ENCODE measurements around the gene ADAMTS7. TPM values are rescaled to one million over a fixed set of nuclear protein-coding genes. Genes with fewer than 3 reads are reported as not detected.

Gene ADAMTS7
- polyA plus RNA-seq, 1 experiment: 5.0 TPM

DNA sequence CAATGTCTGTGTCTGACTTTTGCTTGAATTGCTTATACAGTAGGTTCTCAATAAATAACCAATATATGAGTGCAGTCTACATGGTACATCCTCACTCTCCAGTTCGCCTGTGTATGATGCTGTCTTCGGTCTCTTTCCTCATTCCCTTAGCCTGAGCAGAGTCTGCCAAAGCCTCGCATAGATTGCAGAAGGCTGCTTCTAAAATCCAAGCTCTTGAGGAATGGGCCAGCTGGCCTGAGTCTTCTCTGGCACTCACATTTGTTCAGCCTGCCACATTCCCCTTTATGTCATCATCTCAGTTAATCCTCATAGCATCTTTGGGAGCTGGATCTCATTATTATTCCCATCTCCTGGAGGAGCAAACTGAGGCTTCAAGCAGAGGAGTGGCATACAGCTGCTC, 27.2 kb upstream of the ADAMTS7 start:
- no peak overlapping the region for H3K27ac ChIP-seq (ENCODE audit: low read depth, low read length)
- peaks cover 2% of the 10 kb centered on the region for H3K27me3 ChIP-seq (ENCODE audit: control insufficient read depth, insufficient read depth, low read length)
- no peak for DNase-seq (ENCODE audit: low read depth, low spot score)
- ChIA-PET POLR2A (interaction anchor here (1.6 kb wide), 1 partner anchor 21 kb away, joined by 4 read pairs; no protein-coding TSS in a partner anchor), CTCF (interaction anchor here (1.2 kb wide), 1 partner anchor 26 kb away, joined by 4 read pairs; no protein-coding TSS in a partner anchor)
- H3K4me3 ChIP-seq (ENCODE audit: low read depth, low read length): no peak overlapping the region
- H3K9me3 ChIP-seq (ENCODE audit: control insufficient read depth, insufficient read depth, low read length): no peaks in the 10 kb centered on the region
- TF ChIP-seq, protein P1, sequence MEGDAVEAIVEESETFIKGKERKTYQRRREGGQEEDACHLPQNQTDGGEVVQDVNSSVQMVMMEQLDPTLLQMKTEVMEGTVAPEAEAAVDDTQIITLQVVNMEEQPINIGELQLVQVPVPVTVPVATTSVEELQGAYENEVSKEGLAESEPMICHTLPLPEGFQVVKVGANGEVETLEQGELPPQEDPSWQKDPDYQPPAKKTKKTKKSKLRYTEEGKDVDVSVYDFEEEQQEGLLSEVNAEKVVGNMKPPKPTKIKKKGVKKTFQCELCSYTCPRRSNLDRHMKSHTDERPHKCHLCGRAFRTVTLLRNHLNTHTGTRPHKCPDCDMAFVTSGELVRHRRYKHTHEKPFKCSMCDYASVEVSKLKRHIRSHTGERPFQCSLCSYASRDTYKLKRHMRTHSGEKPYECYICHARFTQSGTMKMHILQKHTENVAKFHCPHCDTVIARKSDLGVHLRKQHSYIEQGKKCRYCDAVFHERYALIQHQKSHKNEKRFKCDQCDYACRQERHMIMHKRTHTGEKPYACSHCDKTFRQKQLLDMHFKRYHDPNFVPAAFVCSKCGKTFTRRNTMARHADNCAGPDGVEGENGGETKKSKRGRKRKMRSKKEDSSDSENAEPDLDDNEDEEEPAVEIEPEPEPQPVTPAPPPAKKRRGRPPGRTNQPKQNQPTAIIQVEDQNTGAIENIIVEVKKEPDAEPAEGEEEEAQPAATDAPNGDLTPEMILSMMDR (IDR thresholded peaks at IDR 0.05; ENCODE audit: low read depth, low read length): no peak

DNA sequence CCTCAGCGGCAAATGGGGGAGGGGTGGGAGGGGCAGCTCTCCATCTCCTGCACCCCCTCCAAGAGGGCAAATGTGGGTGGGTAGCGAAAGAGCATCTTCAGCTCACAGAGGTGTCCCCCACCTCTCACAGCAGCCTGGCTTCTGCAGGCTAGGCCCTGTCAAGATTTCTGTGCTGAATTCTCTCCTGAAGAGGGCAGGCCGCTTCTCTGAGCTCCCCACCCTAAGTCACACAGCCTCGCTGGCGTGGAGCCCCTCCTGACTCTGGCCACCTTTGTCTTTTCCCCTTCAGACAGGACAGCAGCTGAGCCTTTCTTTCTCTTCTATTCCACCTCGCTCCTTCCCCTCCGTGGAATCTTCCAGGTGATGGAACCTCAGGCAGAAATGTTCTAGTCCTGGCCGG, 26.3 kb upstream of the ADAMTS7 start:
- Histone ChIP-seq H3K4me3 (ENCODE audit: low read depth, low read length) (no peak overlapping the region), H3K27ac (ENCODE audit: low read depth, low read length) (no peak overlapping the region), H3K27me3 (ENCODE audit: control insufficient read depth, insufficient read depth, low read length) (peaks cover 4% of the 10 kb centered on the region), H3K9me3 (ENCODE audit: control insufficient read depth, insufficient read depth, low read length) (no peaks in the 10 kb centered on the region)
- POLR2A ChIA-PET: interaction anchor here (1.6 kb wide), 1 partner anchor 22 kb away, joined by 4 read pairs; no protein-coding TSS in a partner anchor
- DNase-seq (ENCODE audit: low read depth, low spot score): no peak
- TF ChIP-seq, protein P1 (IDR thresholded peaks at IDR 0.05; ENCODE audit: low read depth, low read length): no peak
- CTCF ChIA-PET: interaction anchor here (0.6 to 1.4 kb wide), 2 partner anchors 36 to 48 kb away, joined by 3 read pairs; no protein-coding TSS in a partner anchor

DNA sequence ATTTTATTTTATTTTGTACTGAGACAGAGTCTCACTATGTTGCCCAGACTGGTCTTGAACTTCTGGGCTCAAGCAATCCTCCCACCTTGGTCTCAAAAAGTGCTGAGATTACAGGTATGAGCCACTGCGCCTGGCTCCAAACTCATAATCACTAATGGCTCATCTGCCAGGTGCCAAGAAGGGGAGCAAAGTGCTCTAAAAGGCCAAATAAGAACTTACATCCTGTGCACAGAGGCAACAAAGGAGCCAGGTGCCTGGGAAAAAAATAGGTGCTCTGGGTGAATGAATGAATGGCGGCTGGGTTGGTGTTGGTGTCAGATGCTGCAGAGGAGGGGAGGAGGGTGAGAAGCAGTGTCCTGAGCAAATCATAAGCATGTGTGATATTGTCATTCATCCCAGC, 25.9 kb upstream of the ADAMTS7 start:
- TF ChIP-seq, protein P1 (IDR thresholded peaks at IDR 0.05; ENCODE audit: low read depth, low read length): no peak
- ChIA-PET CTCF (interaction anchor here (1.4 kb wide), 1 partner anchor 36 kb away, joined by 3 read pairs; no protein-coding TSS in a partner anchor), POLR2A (interaction anchor here (1.6 kb wide), 1 partner anchor 23 kb away, joined by 4 read pairs; no protein-coding TSS in a partner anchor)
- DNase-seq (ENCODE audit: low read depth, low spot score): no peak
- Histone ChIP-seq H3K4me3 (ENCODE audit: low read depth, low read length) (no peak overlapping the region), H3K27ac (ENCODE audit: low read depth, low read length) (no peak overlapping the region), H3K9me3 (ENCODE audit: control insufficient read depth, insufficient read depth, low read length) (no peaks in the 10 kb centered on the region), H3K27me3 (ENCODE audit: control insufficient read depth, insufficient read depth, low read length) (peaks cover 6% of the 10 kb centered on the region)

DNA sequence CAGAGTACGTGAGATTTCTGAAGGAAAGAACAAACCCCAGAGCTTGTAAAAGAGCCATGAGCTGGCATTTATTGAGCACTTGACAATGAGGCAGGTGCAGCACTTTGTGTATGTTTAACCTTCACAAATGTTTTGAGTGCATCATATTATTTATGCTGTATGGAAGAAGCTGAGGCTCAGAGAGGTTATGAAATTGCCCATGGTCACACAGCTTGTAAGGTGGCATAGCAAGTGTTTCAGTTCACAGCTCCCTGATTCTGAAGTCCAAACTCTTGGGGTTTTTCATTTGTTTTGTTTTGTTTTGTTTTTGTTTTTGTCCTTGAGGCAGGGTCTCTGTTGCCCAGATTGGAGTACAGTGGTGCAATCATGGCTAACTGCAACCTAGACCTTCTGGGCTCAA, 25.1 kb upstream of the ADAMTS7 start:
- Histone ChIP-seq H3K27ac (ENCODE audit: low read depth, low read length) (no peak overlapping the region), H3K4me3 (ENCODE audit: low read depth, low read length) (no peak overlapping the region), H3K9me3 (ENCODE audit: control insufficient read depth, insufficient read depth, low read length) (no peaks in the 10 kb centered on the region; the same call in 1 of the 2 replicates), H3K27me3 (ENCODE audit: control insufficient read depth, insufficient read depth, low read length) (peaks cover 6% of the 10 kb centered on the region)
- ChIA-PET CTCF (interaction anchor here (0.6 to 1.4 kb wide), 2 partner anchors 24 to 37 kb away, joined by 3 read pairs; no protein-coding TSS in a partner anchor), POLR2A (interaction anchor here (0.6 kb wide), 1 partner anchor 17 kb away, joined by 3 read pairs; no protein-coding TSS in a partner anchor)
- no peak for DNase-seq (ENCODE audit: low read depth, low spot score)
- TF ChIP-seq, protein P1 (IDR thresholded peaks at IDR 0.05; ENCODE audit: low read depth, low read length): no peak

Measured in AG04450 (cell line).